ENCODE results near the gene HMCES. TPM values are rescaled to one million over a fixed set of nuclear protein-coding genes. Genes with fewer than 3 reads are reported as not detected.

Gene HMCES
- total and polyA plus RNA-seq, 2 of the 13 experiments (the other 11 are each of a cell fraction or from before 2014, with no cell fraction given) = 16.1 to 37.5 TPM

DNA sequence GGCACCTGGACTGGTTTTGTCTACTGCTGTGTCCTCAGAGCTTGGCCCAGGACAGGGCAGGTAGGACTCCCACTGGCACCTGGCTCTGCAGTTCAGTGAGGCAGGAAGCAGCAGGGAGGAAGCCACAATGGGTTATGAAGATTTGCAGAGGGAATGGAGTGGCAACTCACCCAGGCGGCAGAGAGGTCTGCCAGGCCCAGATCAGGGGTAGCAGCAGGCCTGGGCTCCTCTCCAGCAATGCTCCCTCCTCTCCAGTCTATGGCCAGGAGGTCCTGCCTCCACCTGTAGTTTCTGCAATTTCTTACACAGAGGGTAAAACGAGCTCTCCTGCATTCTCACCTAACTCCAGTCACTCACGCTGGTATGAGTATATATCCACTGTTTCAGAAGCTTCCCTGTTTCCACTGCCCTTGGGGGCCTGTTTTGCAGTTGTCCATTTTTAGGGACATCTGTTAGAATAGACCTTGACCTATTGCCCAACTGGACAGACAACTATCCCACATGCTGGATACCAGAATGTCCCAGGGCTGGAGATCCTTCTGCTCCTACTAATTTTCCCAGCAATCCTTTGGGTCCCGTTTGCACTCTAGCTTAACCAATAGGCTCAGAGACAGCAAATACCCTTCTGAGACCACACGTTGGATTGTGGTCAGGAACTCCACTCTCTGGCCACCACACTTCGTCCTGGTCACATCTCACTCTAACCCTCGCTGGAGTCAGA lies 35.2 kb downstream of the HMCES start (continued):
- TF ChIP-seq SNAI1 (CRISPR knock-in tag; IDR thresholded peaks at IDR 0.05; ENCODE audit: borderline replicate concordance) (0 out of 2 replicates have a peak, but pooled peaks have one; percentile 46), TEAD3 (CRISPR knock-in tag; optimal IDR thresholded peaks at IDR 0.05; ENCODE audit: borderline replicate concordance) (peak; percentile 68), ATF7-NPFF (CRISPR knock-in tag; IDR thresholded peaks at IDR 0.05; ENCODE audit: low read depth) (no peak), SAP130 (CRISPR knock-in tag; IDR thresholded peaks at IDR 0.05; ENCODE audit: low read depth) (peak; percentile 54), FOXO4 (CRISPR knock-in tag; conservative IDR thresholded peaks at IDR 0.05) (no peak), GATAD2A (CRISPR knock-in tag; IDR thresholded peaks at IDR 0.05) (peak; percentile 50; the same call in 1 of the 2 replicates), BRD4 (CRISPR knock-in tag; IDR thresholded peaks at IDR 0.05) (no peak), ZNF687 (CRISPR knock-in tag; IDR thresholded peaks at IDR 0.05) (peak; percentile 14; the same call in 1 of the 2 replicates), FOSL2 (CRISPR knock-in tag; IDR thresholded peaks at IDR 0.05) (no peak), CHCHD3 (CRISPR knock-in tag; IDR thresholded peaks at IDR 0.05) (no peak), SOX6 (IDR thresholded peaks at IDR 0.05) (no peak), SOX6 (CRISPR knock-in tag; IDR thresholded peaks at IDR 0.05) (no peak), BCLAF1 (IDR thresholded peaks at IDR 0.05) (no peak)
- TF ChIP-seq, protein P1, sequence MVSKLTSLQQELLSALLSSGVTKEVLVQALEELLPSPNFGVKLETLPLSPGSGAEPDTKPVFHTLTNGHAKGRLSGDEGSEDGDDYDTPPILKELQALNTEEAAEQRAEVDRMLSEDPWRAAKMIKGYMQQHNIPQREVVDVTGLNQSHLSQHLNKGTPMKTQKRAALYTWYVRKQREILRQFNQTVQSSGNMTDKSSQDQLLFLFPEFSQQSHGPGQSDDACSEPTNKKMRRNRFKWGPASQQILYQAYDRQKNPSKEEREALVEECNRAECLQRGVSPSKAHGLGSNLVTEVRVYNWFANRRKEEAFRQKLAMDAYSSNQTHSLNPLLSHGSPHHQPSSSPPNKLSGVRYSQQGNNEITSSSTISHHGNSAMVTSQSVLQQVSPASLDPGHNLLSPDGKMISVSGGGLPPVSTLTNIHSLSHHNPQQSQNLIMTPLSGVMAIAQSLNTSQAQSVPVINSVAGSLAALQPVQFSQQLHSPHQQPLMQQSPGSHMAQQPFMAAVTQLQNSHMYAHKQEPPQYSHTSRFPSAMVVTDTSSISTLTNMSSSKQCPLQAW (CRISPR knock-in tag; IDR thresholded peaks at IDR 0.05) = no peak
- TF ChIP-seq, protein P2, sequence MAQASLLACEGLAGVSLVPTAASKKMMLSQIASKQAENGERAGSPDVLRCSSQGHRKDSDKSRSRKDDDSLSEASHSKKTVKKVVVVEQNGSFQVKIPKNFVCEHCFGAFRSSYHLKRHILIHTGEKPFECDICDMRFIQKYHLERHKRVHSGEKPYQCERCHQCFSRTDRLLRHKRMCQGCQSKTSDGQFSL (CRISPR knock-in tag; IDR thresholded peaks at IDR 0.05) = 0 out of 2 replicates have a peak, but pooled peaks have one; percentile 4
- TF ChIP-seq, protein P3, sequence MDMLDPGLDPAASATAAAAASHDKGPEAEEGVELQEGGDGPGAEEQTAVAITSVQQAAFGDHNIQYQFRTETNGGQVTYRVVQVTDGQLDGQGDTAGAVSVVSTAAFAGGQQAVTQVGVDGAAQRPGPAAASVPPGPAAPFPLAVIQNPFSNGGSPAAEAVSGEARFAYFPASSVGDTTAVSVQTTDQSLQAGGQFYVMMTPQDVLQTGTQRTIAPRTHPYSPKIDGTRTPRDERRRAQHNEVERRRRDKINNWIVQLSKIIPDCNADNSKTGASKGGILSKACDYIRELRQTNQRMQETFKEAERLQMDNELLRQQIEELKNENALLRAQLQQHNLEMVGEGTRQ (IDR thresholded peaks at IDR 0.05; ENCODE audit: low read depth, low read length) = no peak
- TF ChIP-seq, protein P3 (CRISPR knock-in tag; IDR thresholded peaks at IDR 0.05; ENCODE audit: borderline replicate concordance) = no peak
